ENCODE results near the gene ATG9B.
"Not testable (repeated sequence)": the region's sequence is repeated elsewhere in the genome, so short reads cannot be mapped to it uniquely, and the experiment has no call there.

ATG9B gene

GRCh38 chr7:151045262-151045661 lies 21.0 kb upstream of the ATG9B start:
- Histone ChIP-seq H3K4me3 (ENCODE audit: low read depth in 1 of 2, low read length in 2 of 2) (no peak overlapping the region), H3K9me3 (ENCODE audit: low read length) (no peaks in the 10 kb centered on the region), H3K4me1 (ENCODE audit: insufficient read depth, low read length) (peaks cover 10% of the 10 kb centered on the region), H3K27ac (ENCODE audit: low read depth, low read length) (no peak overlapping the region), H3K9ac (ENCODE audit: low read length) (no peak overlapping the region), H3K27me3 (ENCODE audit: control insufficient read depth in 1 of 2, insufficient read depth in 2 of 2, low read length in 2 of 2) (peaks cover 0 to 4% of the 10 kb centered on the region in 2 donors), H3K36me3 (ENCODE audit: insufficient read depth, low read length) (peaks cover 26% of the 10 kb centered on the region)

- Histone ChIP-seq H3K27ac (ENCODE audit: low read depth, low read length) (no peak overlapping the region), H3K9me3 (ENCODE audit: low read length) (no peaks in the 10 kb centered on the region), H3K36me3 (ENCODE audit: insufficient read depth, low read length) (peaks cover 26% of the 10 kb centered on the region), H3K27me3 (ENCODE audit: control insufficient read depth in 1 of 2, insufficient read depth in 2 of 2, low read length in 2 of 2) (no peaks in the 10 kb centered on the region), H3K4me1 (ENCODE audit: insufficient read depth, low read length) (peaks cover 11% of the 10 kb centered on the region), H3K4me3 (ENCODE audit: low read depth in 1 of 2, low read length in 2 of 2) (no peak overlapping the region), H3K9ac (ENCODE audit: low read length) (no peak overlapping the region)
These were observed 19.7 kb upstream of the ATG9B start for GRCh38 chr7:151043959-151044358.

- not testable (repeated sequence) for H3K27ac ChIP-seq (ENCODE audit: low read depth, low read length); H3K4me3 ChIP-seq (ENCODE audit: low read depth in 1 of 2, low read length in 2 of 2); H3K9ac ChIP-seq (ENCODE audit: low read length); H3K9me3 ChIP-seq (ENCODE audit: low read length); H3K27me3 ChIP-seq (ENCODE audit: control insufficient read depth in 1 of 2, insufficient read depth in 2 of 2, low read length in 2 of 2)
- peaks cover 26% of the 10 kb centered on the region for H3K36me3 ChIP-seq (ENCODE audit: insufficient read depth, low read length)
- peaks cover 16% of the 10 kb centered on the region for H3K4me1 ChIP-seq (ENCODE audit: insufficient read depth, low read length)
These were observed 19.2 kb upstream of the ATG9B start for GRCh38 chr7:151043449-151043848.

GRCh38 chr7:151040616-151041375 lies 16.5 kb upstream of the ATG9B start:
- no peak overlapping the region for H3K4me3 ChIP-seq (ENCODE audit: low read depth in 1 of 2, low read length in 2 of 2)
- no peak overlapping the region for H3K9ac ChIP-seq (ENCODE audit: low read length)
- peaks cover 6% of the 10 kb centered on the region for H3K4me1 ChIP-seq (ENCODE audit: insufficient read depth, low read length)
- H3K27ac ChIP-seq (ENCODE audit: low read depth, low read length): no peak overlapping the region
- no peaks in the 10 kb centered on the region for H3K27me3 ChIP-seq (ENCODE audit: control insufficient read depth in 1 of 2, insufficient read depth in 2 of 2, low read length in 2 of 2)
- H3K36me3 ChIP-seq (ENCODE audit: insufficient read depth, low read length): peaks cover 41% of the 10 kb centered on the region
- H3K9me3 ChIP-seq (ENCODE audit: low read length): no peaks in the 10 kb centered on the region

- H3K9me3 ChIP-seq (ENCODE audit: low read length): no peaks in the 10 kb centered on the region
- no peak overlapping the region for H3K27ac ChIP-seq (ENCODE audit: low read depth, low read length)
- peaks cover 41% of the 10 kb centered on the region for H3K36me3 ChIP-seq (ENCODE audit: insufficient read depth, low read length)
- H3K27me3 ChIP-seq (ENCODE audit: control insufficient read depth in 1 of 2, insufficient read depth in 2 of 2, low read length in 2 of 2): no peaks in the 10 kb centered on the region
- peaks cover 6% of the 10 kb centered on the region for H3K4me1 ChIP-seq (ENCODE audit: insufficient read depth, low read length)
- no peak overlapping the region for H3K4me3 ChIP-seq (ENCODE audit: low read depth in 1 of 2, low read length in 2 of 2)
- H3K9ac ChIP-seq (ENCODE audit: low read length): no peak overlapping the region
These were observed 15.7 kb upstream of the ATG9B start for GRCh38 chr7:151039850-151040548.

- no peak overlapping the region for H3K27ac ChIP-seq (ENCODE audit: low read depth, low read length)
- H3K36me3 ChIP-seq (ENCODE audit: insufficient read depth, low read length): peaks cover 48% of the 10 kb centered on the region
- no peak overlapping the region for H3K9ac ChIP-seq (ENCODE audit: low read length)
- no peak overlapping the region for H3K4me3 ChIP-seq (ENCODE audit: low read depth in 1 of 2, low read length in 2 of 2)
- no peaks in the 10 kb centered on the region for H3K9me3 ChIP-seq (ENCODE audit: low read length)
- peaks cover 6% of the 10 kb centered on the region for H3K4me1 ChIP-seq (ENCODE audit: insufficient read depth, low read length)
- no peaks in the 10 kb centered on the region for H3K27me3 ChIP-seq (ENCODE audit: control insufficient read depth in 1 of 2, insufficient read depth in 2 of 2, low read length in 2 of 2)
These were observed 14.9 kb upstream of the ATG9B start for GRCh38 chr7:151038951-151039849.

- Histone ChIP-seq H3K9me3 (ENCODE audit: low read length) (no peaks in the 10 kb centered on the region), H3K27me3 (ENCODE audit: control insufficient read depth in 1 of 2, insufficient read depth in 2 of 2, low read length in 2 of 2) (no peaks in the 10 kb centered on the region), H3K27ac (ENCODE audit: low read depth, low read length) (no peak overlapping the region), H3K9ac (ENCODE audit: low read length) (no peak overlapping the region), H3K4me3 (ENCODE audit: low read depth in 1 of 2, low read length in 2 of 2) (no peak overlapping the region), H3K4me1 (ENCODE audit: insufficient read depth, low read length) (peaks cover 6% of the 10 kb centered on the region), H3K36me3 (ENCODE audit: insufficient read depth, low read length) (peaks cover 39% of the 10 kb centered on the region)
These were observed 11.6 kb upstream of the ATG9B start for GRCh38 chr7:151035902-151036301.

GRCh38 chr7:151035026-151035717 lies 10.9 kb upstream of the ATG9B start:
- Histone ChIP-seq H3K4me1 (ENCODE audit: insufficient read depth, low read length) (peaks cover 6% of the 10 kb centered on the region), H3K36me3 (ENCODE audit: insufficient read depth, low read length) (peaks cover 39% of the 10 kb centered on the region), H3K9ac (ENCODE audit: low read length) (no peak overlapping the region), H3K27ac (ENCODE audit: low read depth, low read length) (no peak overlapping the region), H3K9me3 (ENCODE audit: low read length) (no peaks in the 10 kb centered on the region), H3K4me3 (ENCODE audit: low read depth in 1 of 2, low read length in 2 of 2) (no peak overlapping the region), H3K27me3 (ENCODE audit: control insufficient read depth in 1 of 2, insufficient read depth in 2 of 2, low read length in 2 of 2) (no peaks in the 10 kb centered on the region)

GRCh38 chr7:151034312-151035025 lies 10.2 kb upstream of the ATG9B start:
- no peak overlapping the region for H3K4me3 ChIP-seq (ENCODE audit: low read depth in 1 of 2, low read length in 2 of 2)
- no peak overlapping the region for H3K27ac ChIP-seq (ENCODE audit: low read depth, low read length)
- peaks cover 39% of the 10 kb centered on the region for H3K36me3 ChIP-seq (ENCODE audit: insufficient read depth, low read length)
- H3K4me1 ChIP-seq (ENCODE audit: insufficient read depth, low read length): peaks cover 10% of the 10 kb centered on the region
- H3K27me3 ChIP-seq (ENCODE audit: control insufficient read depth in 1 of 2, insufficient read depth in 2 of 2, low read length in 2 of 2): no peaks in the 10 kb centered on the region
- H3K9ac ChIP-seq (ENCODE audit: low read length): no peak overlapping the region
- H3K9me3 ChIP-seq (ENCODE audit: low read length): no peaks in the 10 kb centered on the region

- Histone ChIP-seq H3K4me3 (ENCODE audit: low read depth in 1 of 2, low read length in 2 of 2) (no peak overlapping the region), H3K36me3 (ENCODE audit: insufficient read depth, low read length) (peaks cover 39% of the 10 kb centered on the region), H3K9me3 (ENCODE audit: low read length) (no peaks in the 10 kb centered on the region), H3K27ac (ENCODE audit: low read depth, low read length) (no peak overlapping the region), H3K4me1 (ENCODE audit: insufficient read depth, low read length) (peaks cover 13% of the 10 kb centered on the region), H3K27me3 (ENCODE audit: control insufficient read depth in 1 of 2, insufficient read depth in 2 of 2, low read length in 2 of 2) (no peaks in the 10 kb centered on the region), H3K9ac (ENCODE audit: low read length) (no peak overlapping the region)
These were observed 9.6 kb upstream of the ATG9B start for GRCh38 chr7:151033864-151034249.
